ENCODE measurements around the gene ATP8A2.

DNA sequence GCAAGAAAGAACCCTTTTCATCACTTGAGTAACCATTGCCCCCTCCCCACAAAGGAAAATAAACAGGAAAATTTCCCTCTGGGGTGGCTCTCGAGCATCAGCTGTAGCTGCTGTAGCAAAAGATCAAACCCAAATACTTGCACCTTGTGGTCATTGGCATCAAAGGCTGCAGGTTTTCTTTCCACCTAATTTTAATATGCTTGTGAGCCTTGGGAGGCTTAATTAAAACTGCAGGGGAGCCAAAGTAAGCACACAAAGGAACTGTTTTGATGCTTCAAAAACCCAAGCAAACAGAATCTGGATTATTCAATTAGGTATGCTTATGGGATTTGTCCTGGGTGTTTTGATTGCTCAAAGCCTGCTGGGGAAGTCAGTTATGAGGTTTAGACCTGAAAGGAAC is 560.6 kb downstream of the ATP8A2 start:
- TF ChIP-seq, protein P1, sequence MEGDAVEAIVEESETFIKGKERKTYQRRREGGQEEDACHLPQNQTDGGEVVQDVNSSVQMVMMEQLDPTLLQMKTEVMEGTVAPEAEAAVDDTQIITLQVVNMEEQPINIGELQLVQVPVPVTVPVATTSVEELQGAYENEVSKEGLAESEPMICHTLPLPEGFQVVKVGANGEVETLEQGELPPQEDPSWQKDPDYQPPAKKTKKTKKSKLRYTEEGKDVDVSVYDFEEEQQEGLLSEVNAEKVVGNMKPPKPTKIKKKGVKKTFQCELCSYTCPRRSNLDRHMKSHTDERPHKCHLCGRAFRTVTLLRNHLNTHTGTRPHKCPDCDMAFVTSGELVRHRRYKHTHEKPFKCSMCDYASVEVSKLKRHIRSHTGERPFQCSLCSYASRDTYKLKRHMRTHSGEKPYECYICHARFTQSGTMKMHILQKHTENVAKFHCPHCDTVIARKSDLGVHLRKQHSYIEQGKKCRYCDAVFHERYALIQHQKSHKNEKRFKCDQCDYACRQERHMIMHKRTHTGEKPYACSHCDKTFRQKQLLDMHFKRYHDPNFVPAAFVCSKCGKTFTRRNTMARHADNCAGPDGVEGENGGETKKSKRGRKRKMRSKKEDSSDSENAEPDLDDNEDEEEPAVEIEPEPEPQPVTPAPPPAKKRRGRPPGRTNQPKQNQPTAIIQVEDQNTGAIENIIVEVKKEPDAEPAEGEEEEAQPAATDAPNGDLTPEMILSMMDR (IDR thresholded peaks at IDR 0.05; ENCODE audit: insufficient read depth, low read depth, low read length), result no peak
- no peak for TF ChIP-seq EZH2 (IDR thresholded peaks at IDR 0.05; ENCODE audit: insufficient read depth, low read length)

All from astrocyte (in vitro differentiated cells and primary cell).